GM12878 (cell line): ENCODE data around the gene NFKBIE. TPM values are rescaled to one million over a fixed set of nuclear protein-coding genes. Genes with fewer than 3 reads are reported as not detected.

Source experiments
- ATF7 ChIP-seq: fragments of 450-650 bp; IDR thresholded peaks from 2 replicates; pipeline ENCODE4 v1.6.1; 2016; ENCODE audit warnings: low read depth, mild to moderate bottlenecking
- CHD2 ChIP-seq: IDR thresholded peaks from 2 replicates; pipeline ENCODE4 v1.6.1; 2011; ENCODE audit warnings: low read depth, low read length, improper control_type of control experiment, borderline replicate concordance
- GATAD2B ChIP-seq: fragments of 450-650 bp; conservative IDR thresholded peaks from 2 replicates; pipeline ENCODE4 v1.6.1; 2017; ENCODE audit warnings: low read depth, mild to moderate bottlenecking, moderate library complexity
- IKZF1 ChIP-seq: fragments of 450-650 bp; conservative IDR thresholded peaks from 2 replicates; pipeline ENCODE4 v1.6.1; 2017; ENCODE audit warnings: antibody characterized with exemption, mild to moderate bottlenecking
- NBN ChIP-seq: fragments of 450-650 bp; IDR thresholded peaks from 2 replicates; pipeline ENCODE4 v1.6.1; 2016
- NFIC ChIP-seq: IDR thresholded peaks from 2 replicates; pipeline ENCODE4 v1.6.1; 2012; ENCODE audit warnings: low read depth, mild to moderate bottlenecking, inconsistent platforms, low read length, moderate library complexity
- NFYB ChIP-seq: IDR thresholded peaks from 2 replicates; pipeline ENCODE4 v1.6.1; 2011; ENCODE audit warnings: low read depth, mild to moderate bottlenecking, low read length, improper control_type of control experiment, moderate library complexity; ENCODE audit not compliant: insufficient read depth
- NR2F1 ChIP-seq: fragments of 450-650 bp; conservative IDR thresholded peaks from 2 replicates; pipeline ENCODE4 v1.6.1; 2017; ENCODE audit warnings: mild to moderate bottlenecking
- RB1 ChIP-seq: fragments of 450-650 bp; formaldehyde crosslinking; IDR thresholded peaks from 2 replicates; pipeline ENCODE4 v1.6.1; 2017; ENCODE audit warnings: mild to moderate bottlenecking, borderline replicate concordance
- SRF ChIP-seq, 2 experiments: IDR thresholded peaks; 2 replicates each; pipeline ENCODE4 v1.6.1; 2011; ENCODE audit warnings: low read depth in 2 of 2, low read length in 2 of 2, mild to moderate bottlenecking in 1 of 2, moderate library complexity in 1 of 2
- STAT1 ChIP-seq: fragments of 450-650 bp; conservative IDR thresholded peaks from 2 replicates; pipeline ENCODE4 v1.6.1; 2014; ENCODE audit warnings: antibody characterized with exemption, mild to moderate bottlenecking
- WRNIP1 ChIP-seq: IDR thresholded peaks from 2 replicates; pipeline ENCODE4 v1.6.1; 2011; ENCODE audit warnings: low read depth, low read length, improper control_type of control experiment, borderline replicate concordance
- ZNF217 ChIP-seq: fragments of 450-650 bp; IDR thresholded peaks from 2 replicates; pipeline ENCODE4 v1.6.1; 2017; ENCODE audit warnings: antibody characterized with exemption, mild to moderate bottlenecking
- ZNF687 ChIP-seq: fragments of 450-650 bp; IDR thresholded peaks from 2 replicates; pipeline ENCODE4 v1.6.1; 2017; ENCODE audit warnings: mild to moderate bottlenecking, moderate library complexity
- polyA plus RNA-seq, 11 experiments: library from polyadenylated mRNA; depleted of rRNA in 4 of 11; unstranded in 6 of 11; stranded (reverse) in 5 of 11; fragments of >200 nt; fragmentation: Nextera tagmentation in 4 of 11; fragmentation: Illumina TruSeq in 1 of 11; extraction: Ambion mirVana in 4 of 11; extraction: Trizol in 1 of 11; gene quantifications; 1 replicate in 1 of 11; 2 replicates in 10 of 11; pipeline versions ENCODE4 v1.2.1 to v1.2.3, GENCODE V29; 2011 to 2016; ENCODE audit warnings: inconsistent platforms in 2 of 11, missing spikeins in 2 of 11, low read depth in 1 of 11
- total RNA-seq, 4 experiments: library from RNA; depleted of rRNA in 3 of 4; stranded (reverse); fragments of >200 nt in 3 of 4; fragmentation: Illumina TruSeq in 1 of 4; extraction: Trizol in 1 of 4; gene quantifications; 2 replicates each; pipeline versions ENCODE4 v1.2.1 to v1.2.3, GENCODE V29; 2013 to 2021
- TF ChIP-seq, protein P1 (sequence below), 3 experiments: IDR thresholded peaks in 2 of 3; conservative IDR thresholded peaks in 1 of 3; 2 replicates each; pipeline ENCODE4 v1.5.1; 2011; ENCODE audit warnings: low read depth in 3 of 3, low read length in 3 of 3, mild to moderate bottlenecking in 3 of 3, control low read depth in 2 of 3, moderate library complexity in 2 of 3, inconsistent platforms in 1 of 3, mixed read lengths in 1 of 3; ENCODE audit not compliant: control insufficient read depth in 2 of 3, insufficient read depth in 1 of 3; ENCODE audit errors: extremely low read depth in 1 of 3
- TF ChIP-seq, protein P2 (sequence below): fragments of 450-650 bp; IDR thresholded peaks from 2 replicates; pipeline ENCODE4 v1.6.1; 2017; ENCODE audit warnings: mild to moderate bottlenecking, low read depth, inconsistent platforms; ENCODE audit not compliant: poor library complexity, severe bottlenecking
- TF ChIP-seq, protein P3 (sequence below): fragments of 450-650 bp; IDR thresholded peaks from 2 replicates; pipeline ENCODE4 v1.6.1; 2017; ENCODE audit warnings: antibody characterized with exemption, mild to moderate bottlenecking, moderate library complexity

NFKBIE gene
- total and polyA plus RNA-seq, 10 of the 15 experiments (the other 5 are each of a cell fraction or from before 2014, with no cell fraction given) = 10.4 to 106 (median 38.8) TPM

GRCh38 chr6:44257753-44258324 is 7.5 kb downstream of the NFKBIE start (continued):
- TF ChIP-seq ZNF687 = peak; percentile 87
- 0 out of 2 replicates have a peak, but pooled peaks have one; percentile 68 for TF ChIP-seq STAT1
- TF ChIP-seq, protein P1, sequence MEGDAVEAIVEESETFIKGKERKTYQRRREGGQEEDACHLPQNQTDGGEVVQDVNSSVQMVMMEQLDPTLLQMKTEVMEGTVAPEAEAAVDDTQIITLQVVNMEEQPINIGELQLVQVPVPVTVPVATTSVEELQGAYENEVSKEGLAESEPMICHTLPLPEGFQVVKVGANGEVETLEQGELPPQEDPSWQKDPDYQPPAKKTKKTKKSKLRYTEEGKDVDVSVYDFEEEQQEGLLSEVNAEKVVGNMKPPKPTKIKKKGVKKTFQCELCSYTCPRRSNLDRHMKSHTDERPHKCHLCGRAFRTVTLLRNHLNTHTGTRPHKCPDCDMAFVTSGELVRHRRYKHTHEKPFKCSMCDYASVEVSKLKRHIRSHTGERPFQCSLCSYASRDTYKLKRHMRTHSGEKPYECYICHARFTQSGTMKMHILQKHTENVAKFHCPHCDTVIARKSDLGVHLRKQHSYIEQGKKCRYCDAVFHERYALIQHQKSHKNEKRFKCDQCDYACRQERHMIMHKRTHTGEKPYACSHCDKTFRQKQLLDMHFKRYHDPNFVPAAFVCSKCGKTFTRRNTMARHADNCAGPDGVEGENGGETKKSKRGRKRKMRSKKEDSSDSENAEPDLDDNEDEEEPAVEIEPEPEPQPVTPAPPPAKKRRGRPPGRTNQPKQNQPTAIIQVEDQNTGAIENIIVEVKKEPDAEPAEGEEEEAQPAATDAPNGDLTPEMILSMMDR (IDR thresholded peaks at IDR 0.05 in 2 of 3, conservative IDR thresholded peaks at IDR 0.05 in 1 of 3; ENCODE audit: control insufficient read depth in 2 of 3, extremely low read depth in 1 of 3, insufficient read depth in 1 of 3, low read depth in 3 of 3, low read length in 3 of 3) = peak in 1 of 3 experiments; percentile 2; a peak in 1 of 6 replicates
- TF ChIP-seq CHD2 = 0 out of 2 replicates have a peak, but pooled peaks have one; percentile 31
- no peak; the same call in 1 of the 2 replicates for TF ChIP-seq NR2F1
- no peak for TF ChIP-seq SRF (IDR thresholded peaks at IDR 0.05; ENCODE audit: low read depth in 2 of 2, low read length in 2 of 2)
- TF ChIP-seq ZNF217 = peak; percentile 42; the same call in 1 of the 2 replicates
- no peak for TF ChIP-seq NFIC
- TF ChIP-seq, protein P2, sequence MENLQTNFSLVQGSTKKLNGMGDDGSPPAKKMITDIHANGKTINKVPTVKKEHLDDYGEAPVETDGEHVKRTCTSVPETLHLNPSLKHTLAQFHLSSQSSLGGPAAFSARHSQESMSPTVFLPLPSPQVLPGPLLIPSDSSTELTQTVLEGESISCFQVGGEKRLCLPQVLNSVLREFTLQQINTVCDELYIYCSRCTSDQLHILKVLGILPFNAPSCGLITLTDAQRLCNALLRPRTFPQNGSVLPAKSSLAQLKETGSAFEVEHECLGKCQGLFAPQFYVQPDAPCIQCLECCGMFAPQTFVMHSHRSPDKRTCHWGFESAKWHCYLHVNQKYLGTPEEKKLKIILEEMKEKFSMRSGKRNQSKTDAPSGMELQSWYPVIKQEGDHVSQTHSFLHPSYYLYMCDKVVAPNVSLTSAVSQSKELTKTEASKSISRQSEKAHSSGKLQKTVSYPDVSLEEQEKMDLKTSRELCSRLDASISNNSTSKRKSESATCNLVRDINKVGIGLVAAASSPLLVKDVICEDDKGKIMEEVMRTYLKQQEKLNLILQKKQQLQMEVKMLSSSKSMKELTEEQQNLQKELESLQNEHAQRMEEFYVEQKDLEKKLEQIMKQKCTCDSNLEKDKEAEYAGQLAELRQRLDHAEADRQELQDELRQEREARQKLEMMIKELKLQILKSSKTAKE = peak; percentile 39
- TF ChIP-seq NBN = peak; percentile 95
- TF ChIP-seq GATAD2B = no peak; the same call in 1 of the 2 replicates
- TF ChIP-seq NFYB = no peak
- TF ChIP-seq ATF7 = peak; percentile 75
- TF ChIP-seq, protein P3, sequence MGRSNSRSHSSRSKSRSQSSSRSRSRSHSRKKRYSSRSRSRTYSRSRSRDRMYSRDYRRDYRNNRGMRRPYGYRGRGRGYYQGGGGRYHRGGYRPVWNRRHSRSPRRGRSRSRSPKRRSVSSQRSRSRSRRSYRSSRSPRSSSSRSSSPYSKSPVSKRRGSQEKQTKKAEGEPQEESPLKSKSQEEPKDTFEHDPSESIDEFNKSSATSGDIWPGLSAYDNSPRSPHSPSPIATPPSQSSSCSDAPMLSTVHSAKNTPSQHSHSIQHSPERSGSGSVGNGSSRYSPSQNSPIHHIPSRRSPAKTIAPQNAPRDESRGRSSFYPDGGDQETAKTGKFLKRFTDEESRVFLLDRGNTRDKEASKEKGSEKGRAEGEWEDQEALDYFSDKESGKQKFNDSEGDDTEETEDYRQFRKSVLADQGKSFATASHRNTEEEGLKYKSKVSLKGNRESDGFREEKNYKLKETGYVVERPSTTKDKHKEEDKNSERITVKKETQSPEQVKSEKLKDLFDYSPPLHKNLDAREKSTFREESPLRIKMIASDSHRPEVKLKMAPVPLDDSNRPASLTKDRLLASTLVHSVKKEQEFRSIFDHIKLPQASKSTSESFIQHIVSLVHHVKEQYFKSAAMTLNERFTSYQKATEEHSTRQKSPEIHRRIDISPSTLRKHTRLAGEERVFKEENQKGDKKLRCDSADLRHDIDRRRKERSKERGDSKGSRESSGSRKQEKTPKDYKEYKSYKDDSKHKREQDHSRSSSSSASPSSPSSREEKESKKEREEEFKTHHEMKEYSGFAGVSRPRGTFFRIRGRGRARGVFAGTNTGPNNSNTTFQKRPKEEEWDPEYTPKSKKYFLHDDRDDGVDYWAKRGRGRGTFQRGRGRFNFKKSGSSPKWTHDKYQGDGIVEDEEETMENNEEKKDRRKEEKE = no peak
- TF ChIP-seq WRNIP1 = no peak
- TF ChIP-seq IKZF1 = peak; percentile 97
- no peak for TF ChIP-seq RB1
